Gastroesophageal sphincter (tissue), 4 donors: ENCODE measurements around the gene SSC5D. TPM values are rescaled to one million over a fixed set of nuclear protein-coding genes. Genes with fewer than 3 reads are reported as not detected.

ENCODE experiments used
- ATAC-seq: fragments of 150-250 bp; one replicate; pipeline ENCODE4 v1.9.1; 2016; ENCODE audit warnings: mild to moderate bottlenecking, moderate library complexity
- H3K27ac ChIP-seq, 4 donors: fragments of 200-600 bp; sonication (generic) in 3 of 4; 1 replicate in 3 of 4; 2 replicates in 1 of 4; pipeline ENCODE4 v1.5.1; 2016 to 2019
- H3K27me3 ChIP-seq: fragments of 200-600 bp; sonication (generic); one replicate; pipeline ENCODE4 v1.5.1; 2019
- H3K36me3 ChIP-seq, 2 donors: fragments of 200-600 bp; sonication (generic); one replicate each; pipeline ENCODE4 v1.5.1; 2019; ENCODE audit warnings: control low read depth in 1 of 2
- H3K4me1 ChIP-seq, 3 donors: fragments of 200-600 bp; sonication (generic); 1 replicate in 2 of 3; 2 replicates in 1 of 3; pipeline ENCODE4 v1.5.1; 2016 to 2019; ENCODE audit warnings: control low read depth in 2 of 3
- H3K4me3 ChIP-seq, 2 donors: fragments of 200-600 bp; sonication (generic); one replicate each; pipeline ENCODE4 v1.5.1; 2019; ENCODE audit warnings: mild to moderate bottlenecking in 1 of 2, moderate library complexity in 1 of 2
- H3K9me3 ChIP-seq, 3 donors: fragments of 200-600 bp; sonication (generic); one replicate each; pipeline ENCODE4 v1.5.1; 2017 to 2019; ENCODE audit warnings: control low read depth in 2 of 3
- EP300 ChIP-seq: sonication (generic); formaldehyde crosslinking; IDR thresholded peaks from one replicate; pipeline ENCODE4 v1.6.1; 2017; ENCODE audit warnings: antibody characterized with exemption, mild to moderate bottlenecking
- POLR2A ChIP-seq, 2 donors: fragments of 450-650 bp; IDR thresholded peaks; one replicate each; pipeline ENCODE4 v1.6.1; 2017; ENCODE audit warnings: antibody characterized with exemption in 2 of 2, mild to moderate bottlenecking in 2 of 2, moderate library complexity in 1 of 2
- POLR2AphosphoS5 ChIP-seq: sonication (generic); formaldehyde crosslinking; IDR thresholded peaks from one replicate; pipeline ENCODE4 v1.6.1; 2017; ENCODE audit warnings: antibody characterized with exemption
- WGBS, 2 donors: methylation state at CpG; one replicate each; pipeline ENCODE4 v1.1.5; 2018; ENCODE audit warnings: low coverage in 1 of 2; 5-methylcytosine and 5-hydroxymethylcytosine counted together
- total RNA-seq, 4 donors: library from RNA; depleted of rRNA; stranded (reverse); fragments of >200 nt; gene quantifications; one replicate each; pipeline ENCODE4 v1.1.0, GENCODE V29; 2016
- TF ChIP-seq, protein P1 (sequence below), 4 experiments: fragments of 200-600 bp in 2 of 4; fragments of 450-650 bp in 2 of 4; sonication (generic) in 1 of 4; IDR thresholded peaks; one replicate each; pipeline ENCODE4 v1.5.1; 2017 to 2019; ENCODE audit warnings: antibody characterized with exemption in 4 of 4, mild to moderate bottlenecking in 2 of 4, moderate library complexity in 2 of 4

Gene SSC5D
- total RNA-seq, 4 donors from 2014 or later = 6.3 to 39.2 (median 23.5) TPM

DNA sequence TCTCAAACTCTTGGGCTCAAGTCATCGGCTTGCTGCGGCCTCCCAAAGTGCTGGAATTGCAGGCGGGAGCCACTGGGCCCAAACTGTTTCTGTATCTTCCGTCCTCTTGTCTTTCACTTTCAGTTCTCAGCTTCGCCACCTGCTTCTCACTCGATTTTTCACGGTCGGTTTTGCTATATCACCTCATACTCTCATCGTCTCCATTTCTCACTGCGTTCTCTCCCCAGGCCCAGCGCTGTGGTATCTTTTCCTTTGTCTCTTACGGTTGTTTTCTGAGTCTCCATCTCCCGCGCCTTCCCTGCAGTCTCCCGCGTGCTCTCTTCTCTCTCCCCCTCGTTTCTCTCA is 14.9 kb downstream of the SSC5D start:
- peak overlapping the region in 1 of 4 donors; percentile 86 for H3K27ac ChIP-seq
- 86 to 89% methylated on average over 5 to 16 of the region's 17 CpGs for WGBS, 2 donors
- H3K4me3 ChIP-seq = peak overlapping the region in 1 of 2 donors; percentile 53
- peaks cover 0 to 22% (median 0%) of the 10 kb centered on the region in 3 donors for H3K4me1 ChIP-seq
- ATAC-seq = no peak
- no peaks in the 10 kb centered on the region for H3K9me3 ChIP-seq
- TF ChIP-seq EP300 (no peak), POLR2AphosphoS5 (no peak), POLR2A (IDR thresholded peaks at IDR 0.05) (no peak)
- TF ChIP-seq, protein P1, sequence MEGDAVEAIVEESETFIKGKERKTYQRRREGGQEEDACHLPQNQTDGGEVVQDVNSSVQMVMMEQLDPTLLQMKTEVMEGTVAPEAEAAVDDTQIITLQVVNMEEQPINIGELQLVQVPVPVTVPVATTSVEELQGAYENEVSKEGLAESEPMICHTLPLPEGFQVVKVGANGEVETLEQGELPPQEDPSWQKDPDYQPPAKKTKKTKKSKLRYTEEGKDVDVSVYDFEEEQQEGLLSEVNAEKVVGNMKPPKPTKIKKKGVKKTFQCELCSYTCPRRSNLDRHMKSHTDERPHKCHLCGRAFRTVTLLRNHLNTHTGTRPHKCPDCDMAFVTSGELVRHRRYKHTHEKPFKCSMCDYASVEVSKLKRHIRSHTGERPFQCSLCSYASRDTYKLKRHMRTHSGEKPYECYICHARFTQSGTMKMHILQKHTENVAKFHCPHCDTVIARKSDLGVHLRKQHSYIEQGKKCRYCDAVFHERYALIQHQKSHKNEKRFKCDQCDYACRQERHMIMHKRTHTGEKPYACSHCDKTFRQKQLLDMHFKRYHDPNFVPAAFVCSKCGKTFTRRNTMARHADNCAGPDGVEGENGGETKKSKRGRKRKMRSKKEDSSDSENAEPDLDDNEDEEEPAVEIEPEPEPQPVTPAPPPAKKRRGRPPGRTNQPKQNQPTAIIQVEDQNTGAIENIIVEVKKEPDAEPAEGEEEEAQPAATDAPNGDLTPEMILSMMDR (IDR thresholded peaks at IDR 0.05) = no peak
- peaks cover 0 to 33% of the 10 kb centered on the region in 2 donors for H3K36me3 ChIP-seq
- H3K27me3 ChIP-seq = no peaks in the 10 kb centered on the region

DNA sequence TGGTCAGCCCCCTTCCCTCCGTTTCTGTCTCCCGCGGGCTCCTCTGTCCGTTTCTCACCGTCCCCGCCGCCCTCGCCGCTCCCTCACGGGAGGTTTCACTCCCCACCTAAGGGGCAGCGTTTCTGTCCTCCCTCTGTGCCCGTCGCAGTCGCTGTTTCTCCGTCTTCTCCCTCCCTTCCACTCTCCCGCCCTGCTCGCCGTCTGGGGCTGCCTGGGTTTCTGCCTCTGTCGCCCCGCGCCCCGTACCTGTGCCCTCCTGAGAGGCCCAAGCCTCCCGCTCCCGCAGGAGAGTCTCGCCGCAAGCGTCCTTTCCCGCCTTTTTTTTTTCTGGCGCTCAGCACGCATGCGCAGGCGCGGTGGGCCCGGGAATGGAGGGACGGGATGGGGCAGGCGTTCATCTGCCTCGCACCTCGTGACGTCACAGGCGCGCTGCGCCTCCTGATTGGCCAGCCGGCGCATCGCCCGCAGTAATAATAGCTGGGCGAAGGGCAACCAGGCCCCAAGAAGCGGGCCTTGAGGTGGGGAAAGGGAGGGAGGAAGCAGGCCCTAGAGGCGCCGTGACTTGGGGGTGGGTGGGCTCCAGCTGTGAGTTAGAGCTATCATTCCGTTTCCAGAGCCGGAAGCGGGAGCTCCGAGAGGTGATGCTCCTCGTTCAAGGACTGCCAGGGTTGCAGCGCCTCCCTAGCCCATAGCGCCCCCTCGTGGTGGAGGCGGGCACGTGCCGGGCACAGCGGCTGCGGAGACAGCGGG is 15.4 kb downstream of the SSC5D start:
- peak overlapping the region in 3 of 4 donors; percentile 86 to 91 (median 86) for H3K27ac ChIP-seq
- peaks cover 0 to 17% (median 0%) of the 10 kb centered on the region in 3 donors for H3K4me1 ChIP-seq
- peak overlapping the region; percentile 31 to 53 for H3K4me3 ChIP-seq
- H3K9me3 ChIP-seq = no peaks in the 10 kb centered on the region
- 16 to 36% methylated on average over 12 to 29 of the region's 64 CpGs for WGBS, 2 donors
- peak; percentile 98 for ATAC-seq
- peaks cover 0 to 33% of the 10 kb centered on the region in 2 donors for H3K36me3 ChIP-seq
- no peaks in the 10 kb centered on the region for H3K27me3 ChIP-seq
- TF ChIP-seq, protein P1 (IDR thresholded peaks at IDR 0.05) = peak in 3 of 4 experiments; percentile 99 to 100 (median 99)
- TF ChIP-seq POLR2A (IDR thresholded peaks at IDR 0.05) (no peak), POLR2AphosphoS5 (peak; percentile 15)

DNA sequence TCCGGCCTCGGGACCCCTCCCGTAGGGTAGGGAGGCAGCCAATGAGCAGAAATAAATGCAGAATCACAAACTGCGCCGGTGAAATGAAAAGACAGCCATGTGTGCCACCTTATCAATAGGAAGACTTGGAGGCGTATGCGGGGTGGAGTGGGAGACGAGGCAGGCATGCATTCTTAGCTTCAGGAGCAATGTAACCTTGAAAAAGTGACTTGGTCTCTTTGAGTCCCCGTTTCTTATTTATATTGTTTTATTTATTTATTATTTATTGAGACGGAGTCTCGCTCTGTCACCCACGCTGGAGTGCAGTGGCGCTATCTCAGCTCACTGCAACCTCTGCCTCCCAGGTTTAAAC is 16.0 kb downstream of the SSC5D start:
- TF ChIP-seq POLR2A (IDR thresholded peaks at IDR 0.05) (no peak), POLR2AphosphoS5 (no peak), EP300 (no peak)
- TF ChIP-seq, protein P1 (IDR thresholded peaks at IDR 0.05) = no peak
- no peak for ATAC-seq
- H3K4me3 ChIP-seq = peak overlapping the region in 1 of 2 donors; percentile 53
- WGBS, 2 donors = 36 to 57% methylated on average over 10 to 13 of the region's 13 CpGs
- peak overlapping the region in 3 of 4 donors; percentile 86 to 91 (median 86) for H3K27ac ChIP-seq
- peaks cover 0 to 27% of the 10 kb centered on the region in 2 donors for H3K36me3 ChIP-seq
- peaks cover 0 to 12% (median 0%) of the 10 kb centered on the region in 3 donors for H3K4me1 ChIP-seq
- no peaks in the 10 kb centered on the region for H3K27me3 ChIP-seq
- H3K9me3 ChIP-seq = no peaks in the 10 kb centered on the region

DNA sequence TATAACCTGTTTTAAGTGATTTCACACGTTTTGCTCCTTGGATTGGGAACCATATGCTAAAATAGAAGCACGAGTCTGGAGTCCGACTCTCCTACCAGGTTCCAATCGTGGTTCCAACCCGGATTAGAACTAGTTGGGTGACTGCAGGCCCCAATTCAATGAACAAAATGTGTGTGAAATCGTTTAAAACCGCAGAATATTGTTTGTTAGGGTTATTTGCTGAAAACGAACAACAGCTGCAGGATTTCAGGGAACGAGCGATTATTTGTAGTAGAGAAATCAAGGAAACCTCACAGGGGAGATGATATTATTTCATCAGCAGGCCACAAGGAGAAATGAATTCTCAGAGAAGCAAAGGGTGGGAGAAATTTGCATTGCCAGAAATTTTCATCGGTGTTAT is 16.7 kb downstream of the SSC5D start:
- no peaks in the 10 kb centered on the region for H3K9me3 ChIP-seq
- TF ChIP-seq, protein P1 (IDR thresholded peaks at IDR 0.05) = no peak
- 82 to 83% methylated on average over 8 to 11 of the region's 11 CpGs for WGBS, 2 donors
- no peaks in the 10 kb centered on the region for H3K27me3 ChIP-seq
- no peak overlapping the region for H3K27ac ChIP-seq
- H3K36me3 ChIP-seq = peaks cover 0 to 22% of the 10 kb centered on the region in 2 donors
- ATAC-seq = no peak
- no peak overlapping the region for H3K4me3 ChIP-seq
- peaks cover 0 to 12% (median 0%) of the 10 kb centered on the region in 3 donors for H3K4me1 ChIP-seq

DNA sequence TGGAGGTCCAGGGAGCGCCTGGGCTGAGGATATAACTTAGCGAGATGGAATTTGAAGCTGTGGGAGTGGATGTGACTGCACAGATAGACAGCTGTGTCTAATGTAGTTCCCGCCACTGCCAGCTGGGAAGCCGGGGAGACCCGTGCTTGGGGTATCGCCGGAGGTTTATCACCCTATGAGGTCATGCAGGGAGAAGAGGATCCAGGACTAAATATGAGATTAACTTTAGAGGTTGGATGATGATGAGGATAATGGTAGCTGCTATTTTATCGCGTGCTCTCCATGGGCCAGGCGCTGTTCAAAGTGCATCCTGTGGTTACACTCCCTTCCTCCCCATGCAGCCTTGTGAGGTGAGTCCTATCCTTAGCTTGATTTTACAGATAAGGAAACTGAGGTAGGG is 19.9 kb downstream of the SSC5D start:
- H3K36me3 ChIP-seq = peaks cover 0 to 6% of the 10 kb centered on the region in 2 donors

More for the DNA sequence above, 19.9 kb downstream of the SSC5D start:
- no peak overlapping the region for H3K27ac ChIP-seq
- no peaks in the 10 kb centered on the region for H3K9me3 ChIP-seq
- 73 to 83% methylated on average over 6 to 7 of the region's 10 CpGs for WGBS, 2 donors
- no peak for TF ChIP-seq POLR2A (IDR thresholded peaks at IDR 0.05)
- TF ChIP-seq POLR2AphosphoS5 = no peak
- TF ChIP-seq, protein P1 (IDR thresholded peaks at IDR 0.05) = no peak
- no peak for TF ChIP-seq EP300
- H3K27me3 ChIP-seq = no peaks in the 10 kb centered on the region
- H3K4me3 ChIP-seq = no peak overlapping the region
- ATAC-seq = no peak
- H3K4me1 ChIP-seq = peaks cover 0 to 12% (median 0%) of the 10 kb centered on the region in 3 donors
